T-cell (primary cell): Measurements from ENCODE around the gene RAP1A. TPM values are rescaled to one million over a fixed set of nuclear protein-coding genes. Genes with fewer than 3 reads are reported as not detected.

ENCODE experiments used
- ATAC-seq, 4 experiments: fragments of 200-7000 bp in 3 of 4; fragments of 150-1000 bp in 1 of 4; cut with Tn5 transposase; replicated peaks in 1 of 4; 1 replicate in 3 of 4; 2 replicates in 1 of 4; pipeline ENCODE4 v1.10.0; 2021; ENCODE audit warnings: moderate library complexity in 3 of 4, mild to moderate bottlenecking in 2 of 4, moderate number of reproducible peaks in 1 of 4
- CTCF ChIA-PET, 2 donors: fragments of 300-600 bp; sonication (Branson Sonifier 250); formaldehyde crosslinking; loops; one replicate each; lab custom pipeline; 2022; ENCODE audit warnings: antibody characterized with exemption in 2 of 2; lab: Charles Lee
- POLR2A ChIA-PET, 2 donors: fragments of 300-600 bp; sonication (Branson Sonifier 250); formaldehyde crosslinking; loops; one replicate each; lab custom pipeline; 2022; ENCODE audit warnings: antibody characterized with exemption in 2 of 2; lab: Charles Lee
- DNase-seq, 35 experiments: peaks; one replicate each; pipeline versions ENCODE4 v3.0.0 to v3.0.0-alpha.2; 2013 to 2023
- H3K27ac ChIP-seq: one replicate; pipeline ENCODE4 v1.5.1; 2013; ENCODE audit warnings: low read length
- H3K27me3 ChIP-seq, 2 experiments: replicated peaks in 1 of 2; 1 replicate in 1 of 2; 2 replicates in 1 of 2; pipeline versions ENCODE4 v1.6.1 to v1.7.0; 2013; ENCODE audit warnings: low read length in 1 of 2, mixed read lengths in 1 of 2; ENCODE audit not compliant: control insufficient read depth in 2 of 2, insufficient read depth in 2 of 2; ENCODE audit errors: extremely low read depth in 1 of 2
- H3K36me3 ChIP-seq, 2 donors: 1 replicate in 1 of 2; 2 replicates in 1 of 2; pipeline versions ENCODE4 v1.6.1 to v1.7.0; 2013; ENCODE audit warnings: low read length in 1 of 2; ENCODE audit not compliant: control insufficient read depth in 2 of 2, insufficient read depth in 1 of 2; ENCODE audit errors: extremely low read depth in 1 of 2
- H3K4me1 ChIP-seq, 2 experiments: 1 replicate in 1 of 2; 2 replicates in 1 of 2; pipeline versions ENCODE4 v1.6.1 to v1.7.0; 2013; ENCODE audit warnings: low read length in 2 of 2, mixed read lengths in 1 of 2; ENCODE audit not compliant: insufficient read depth in 2 of 2, control insufficient read depth in 1 of 2; ENCODE audit errors: extremely low read depth in 1 of 2
- H3K4me3 ChIP-seq, 2 donors: 1 replicate in 1 of 2; 2 replicates in 1 of 2; pipeline versions ENCODE4 v1.5.1 to v1.7.0; 2013; ENCODE audit warnings: mild to moderate bottlenecking in 2 of 2, low read length in 1 of 2, moderate library complexity in 1 of 2; ENCODE audit not compliant: control insufficient read depth in 1 of 2; ENCODE audit errors: extremely low read depth in 1 of 2
- H3K9me3 ChIP-seq: 2 replicates; pipeline ENCODE4 v1.7.0; 2013
- H3K27ac Mint-ChIP-seq, 2 donors: one replicate each; pipeline ENCODE4 v1.8.0; 2020 to 2021; ENCODE audit warnings: mild to moderate bottlenecking in 2 of 2, mixed read lengths in 2 of 2
- H3K27me3 Mint-ChIP-seq, 2 donors: one replicate each; pipeline ENCODE4 v1.8.0; 2021 to 2022; ENCODE audit warnings: mixed read lengths in 2 of 2
- H3K36me3 Mint-ChIP-seq: one replicate; pipeline ENCODE4 v1.8.0; 2021; ENCODE audit warnings: mixed read lengths
- H3K4me1 Mint-ChIP-seq, 3 donors: one replicate each; pipeline ENCODE4 v1.8.0; 2020 to 2022; ENCODE audit warnings: mixed read lengths in 3 of 3, mild to moderate bottlenecking in 1 of 3
- H3K4me3 Mint-ChIP-seq, 3 donors: one replicate each; pipeline ENCODE4 v1.8.0; 2020 to 2022; ENCODE audit warnings: mild to moderate bottlenecking in 3 of 3, mixed read lengths in 3 of 3, moderate library complexity in 3 of 3
- H3K9me3 Mint-ChIP-seq, 3 donors: one replicate each; pipeline ENCODE4 v1.8.0; 2020 to 2022; ENCODE audit warnings: mixed read lengths in 3 of 3
- WGBS: methylation state at CpG from one replicate; pipeline ENCODE4 v1.1.5; 2013; ENCODE audit warnings: missing lambda C conversion rate; ENCODE audit not compliant: insufficient coverage; 5-methylcytosine and 5-hydroxymethylcytosine counted together
- total RNA-seq, 35 experiments: library from RNA in 6 of 35; stranded (reverse) in 6 of 35; fragments of 120-200 nt in 1 of 35; gene quantifications; one replicate each; pipeline versions ENCODE4 v1.2.1 to v1.2.4 and lab custom pipeline; 2013 to 2026

The RAP1A gene
- total RNA-seq, 5 donors from 2014 or later (not counting 1 experiment from before 2014, with no cell fraction given), result 95.0 to 108 (median 103) TPM

GRCh38 chr1:111707906-111708305, 88.3 kb downstream of the RAP1A start:
- no peaks in the 10 kb centered on the region for H3K4me1 ChIP-seq
- H3K36me3 Mint-ChIP-seq, result peaks cover 43% of the 10 kb centered on the region
- H3K9me3 ChIP-seq, result no peaks in the 10 kb centered on the region
- H3K9me3 Mint-ChIP-seq, result no peaks in the 10 kb centered on the region
- peaks cover 7 to 17% (median 15%) of the 10 kb centered on the region in 3 donors for H3K4me1 Mint-ChIP-seq
- DNase-seq, result no peak
- H3K27me3 Mint-ChIP-seq, result no peaks in the 10 kb centered on the region
- H3K36me3 ChIP-seq, result peaks cover 0 to 63% of the 10 kb centered on the region in 2 donors
- H3K27ac Mint-ChIP-seq, result peak overlapping the region; percentile 48 to 72
- H3K27ac ChIP-seq, result no peak overlapping the region
- POLR2A ChIA-PET, result no interaction called here
- ATAC-seq, result no peak
- CTCF ChIA-PET, result no interaction called here
- WGBS, result no CpG with 5 or more reads among the region's 9 CpGs
- no peak overlapping the region for H3K4me3 ChIP-seq
- H3K27me3 ChIP-seq, result no peaks in the 10 kb centered on the region
- no peak overlapping the region for H3K4me3 Mint-ChIP-seq

DNA sequence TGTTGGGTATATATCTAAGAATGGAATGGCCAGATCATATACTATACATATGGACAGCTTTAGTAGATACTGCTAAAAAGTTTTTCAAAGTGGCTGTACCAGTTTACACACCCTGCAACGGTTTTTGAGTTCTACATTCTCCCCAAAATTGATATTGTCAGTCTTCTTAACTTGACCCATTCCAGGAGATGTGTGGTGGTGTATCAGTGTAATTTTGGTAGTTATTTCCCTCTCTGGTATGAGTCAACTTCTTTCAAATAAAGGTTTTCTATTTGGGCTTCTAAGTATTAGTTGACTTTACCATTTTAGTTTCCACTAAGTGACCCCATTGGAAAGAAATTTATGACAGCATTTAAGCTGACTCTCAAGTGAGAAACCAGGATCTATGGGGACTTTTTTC, 90.4 kb downstream of the RAP1A start:
- peaks cover 0 to 42% of the 10 kb centered on the region in 2 donors for H3K36me3 ChIP-seq
- CTCF ChIA-PET, result no interaction called here
- H3K27me3 ChIP-seq, result no peaks in the 10 kb centered on the region
- H3K27ac Mint-ChIP-seq, result peak overlapping the region; percentile 52 to 64
- no peak overlapping the region for H3K4me3 Mint-ChIP-seq
- ATAC-seq (no peak), DNase-seq (no peak)
- H3K4me3 ChIP-seq, result no peak overlapping the region
- no peaks in the 10 kb centered on the region for H3K9me3 ChIP-seq
- peaks cover 7 to 19% (median 12%) of the 10 kb centered on the region in 3 donors for H3K4me1 Mint-ChIP-seq
- no peaks in the 10 kb centered on the region for H3K27me3 Mint-ChIP-seq
- no peaks in the 10 kb centered on the region for H3K4me1 ChIP-seq
- no peaks in the 10 kb centered on the region for H3K9me3 Mint-ChIP-seq
- peaks cover 33% of the 10 kb centered on the region for H3K36me3 Mint-ChIP-seq
- no peak overlapping the region for H3K27ac ChIP-seq
- no CpG with 5 or more reads among the region's 1 CpG for WGBS
- POLR2A ChIA-PET, result no interaction called here

DNA sequence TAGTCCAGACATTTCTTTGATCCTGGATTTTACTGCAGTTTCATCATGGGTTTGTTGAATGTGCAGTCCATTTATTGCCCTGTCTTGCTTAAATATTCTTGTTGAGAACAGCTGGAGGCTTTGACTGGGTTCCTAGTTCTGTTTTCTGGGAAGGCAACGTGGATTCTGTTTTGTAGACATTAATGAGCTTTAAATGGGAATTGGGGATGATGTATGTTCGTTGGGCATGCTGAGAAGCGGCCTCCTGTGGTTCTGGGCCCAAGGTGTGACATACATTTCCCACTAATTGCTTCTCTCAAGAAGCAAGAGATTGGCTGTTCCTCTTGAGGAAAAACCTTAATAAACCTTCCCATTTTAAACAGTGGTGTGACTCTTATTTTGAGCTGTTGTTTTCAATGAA, 96.7 kb downstream of the RAP1A start:
- H3K27me3 ChIP-seq, result no peaks in the 10 kb centered on the region
- Mint-ChIP-seq H3K4me1 (peaks cover 4 to 15% (median 5%) of the 10 kb centered on the region in 3 donors), H3K36me3 (peaks cover 6% of the 10 kb centered on the region), H3K4me3 (no peak overlapping the region), H3K27me3 (no peaks in the 10 kb centered on the region), H3K27ac (no peak overlapping the region), H3K9me3 (no peaks in the 10 kb centered on the region)
- peaks cover 3 to 6% of the 10 kb centered on the region in 2 donors for H3K36me3 ChIP-seq
- ChIA-PET POLR2A (interaction anchor here (0.6 to 0.8 kb wide), 4 partner anchors 17 to 44 kb away, joined by 3 read pairs; no protein-coding TSS in a partner anchor), CTCF (interaction anchor here (0.8 to 4.6 kb wide), 7 partner anchors 31 to 653 kb away, joined by 3 to 86 read pairs (median 9); partner anchors contain the start of gene DDX20 (in 1 of the 2))
- no peak overlapping the region for H3K27ac ChIP-seq
- WGBS, result 80% methylated on average over 2 of the region's 3 CpGs
- DNase-seq (no peak), ATAC-seq (no peak)
- no peaks in the 10 kb centered on the region for H3K9me3 ChIP-seq
- no peak overlapping the region for H3K4me3 ChIP-seq
- H3K4me1 ChIP-seq, result no peaks in the 10 kb centered on the region

DNA sequence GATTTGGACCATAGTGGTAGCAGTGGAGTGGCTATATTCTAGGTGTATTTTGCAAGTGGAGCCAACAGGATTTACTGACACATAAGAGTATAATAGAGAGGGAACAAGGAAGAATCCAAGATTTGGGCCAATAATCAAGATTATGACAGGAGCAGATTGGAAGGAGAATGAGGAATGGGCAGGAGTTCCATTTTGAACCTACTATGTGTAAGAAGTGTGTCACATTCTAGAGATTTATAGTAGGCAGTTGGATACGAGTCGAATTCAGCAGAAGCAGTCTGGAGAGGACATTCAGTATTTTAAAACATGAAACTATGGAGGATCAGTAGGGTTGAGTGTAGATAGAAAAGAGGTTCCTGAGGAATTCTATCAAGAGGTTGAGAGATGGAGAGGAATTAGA, 97.9 kb downstream of the RAP1A start:
- Mint-ChIP-seq H3K36me3 (peaks cover 5% of the 10 kb centered on the region), H3K4me3 (no peak overlapping the region), H3K27me3 (no peaks in the 10 kb centered on the region), H3K9me3 (no peaks in the 10 kb centered on the region), H3K27ac (peak overlapping the region in 1 of 2 donors; percentile 12), H3K4me1 (peaks cover 4 to 24% (median 5%) of the 10 kb centered on the region in 3 donors)
- POLR2A ChIA-PET, result no interaction called here
- DNase-seq (no peak), ATAC-seq (no peak)
- H3K4me1 ChIP-seq, result no peaks in the 10 kb centered on the region
- H3K36me3 ChIP-seq, result peaks cover 3% of the 10 kb centered on the region in 2 donors
- CTCF ChIA-PET, result no interaction called here
- WGBS, result 100% methylated on average over 2 of the region's 2 CpGs
- no peaks in the 10 kb centered on the region for H3K9me3 ChIP-seq
- no peaks in the 10 kb centered on the region for H3K27me3 ChIP-seq
- no peak overlapping the region for H3K27ac ChIP-seq
- no peak overlapping the region for H3K4me3 ChIP-seq

DNA sequence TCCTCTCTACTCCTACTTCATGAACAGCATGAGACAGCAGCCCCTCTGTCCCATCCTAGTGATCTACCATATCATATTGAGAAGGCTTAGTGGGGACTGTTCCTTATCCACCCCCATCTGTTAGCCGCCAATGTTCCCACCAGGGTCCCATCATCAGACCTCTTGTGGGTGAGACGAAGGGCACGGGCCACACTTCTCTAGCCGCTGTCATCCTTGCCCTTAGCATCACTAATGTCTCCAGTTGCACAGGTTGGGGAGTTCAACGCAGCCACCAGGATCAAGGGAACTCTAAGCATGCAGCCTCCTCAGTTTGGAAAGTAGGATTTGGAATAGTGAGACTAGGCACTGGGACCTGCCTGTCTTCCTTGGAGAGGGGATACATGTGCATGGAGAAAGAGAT, 99.5 kb downstream of the RAP1A start:
- no CpG with 5 or more reads among the region's 5 CpGs for WGBS
- Mint-ChIP-seq H3K4me1 (peaks cover 18 to 39% (median 20%) of the 10 kb centered on the region in 3 donors), H3K36me3 (peaks cover 5% of the 10 kb centered on the region), H3K9me3 (no peaks in the 10 kb centered on the region), H3K27me3 (no peaks in the 10 kb centered on the region), H3K4me3 (no peak overlapping the region), H3K27ac (no peak overlapping the region)
- Histone ChIP-seq H3K27me3 (no peaks in the 10 kb centered on the region), H3K36me3 (peaks cover 3% of the 10 kb centered on the region in 2 donors), H3K4me1 (peaks cover 0 to 9% of the 10 kb centered on the region in 2 experiments), H3K27ac (no peak overlapping the region), H3K4me3 (no peak overlapping the region), H3K9me3 (no peaks in the 10 kb centered on the region)
- ChIA-PET CTCF (interaction anchor here in 1 of 2 donors (0.6 kb wide), 1 partner anchor 43 kb away, joined by 3 read pairs; no protein-coding TSS in a partner anchor), POLR2A (no interaction called here)
- ATAC-seq, result no peak
- DNase-seq, result no peak

DNA sequence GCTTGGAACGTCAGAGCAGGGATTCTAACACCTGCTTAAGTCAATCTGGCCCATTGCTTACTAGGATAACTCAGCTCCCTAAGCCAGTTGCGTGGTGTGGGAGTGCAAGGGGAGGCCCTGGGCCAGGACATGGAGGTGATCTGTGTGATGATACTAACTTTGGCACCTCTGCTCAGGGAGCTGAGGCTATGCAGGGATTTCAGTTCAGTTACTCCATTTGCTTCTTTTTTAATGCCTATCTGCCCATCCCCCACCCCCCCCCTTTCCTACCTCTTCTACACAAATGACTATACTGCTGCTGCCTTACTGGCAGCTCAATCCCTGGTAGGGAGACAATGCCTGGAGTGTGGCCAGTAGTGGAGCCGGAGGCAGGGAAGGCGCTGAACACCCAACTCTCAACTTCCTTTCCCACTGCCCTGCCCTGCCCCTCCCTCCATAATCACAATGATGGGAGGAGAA, 100.1 kb downstream of the RAP1A start:
- no peak overlapping the region for H3K4me3 ChIP-seq
- no peaks in the 10 kb centered on the region for H3K27me3 ChIP-seq
- ChIA-PET POLR2A (no interaction called here), CTCF (interaction anchor here in 1 of 2 donors (0.6 kb wide), 1 partner anchor 42 kb away, joined by 3 read pairs; no protein-coding TSS in a partner anchor)
- Mint-ChIP-seq H3K36me3 (peaks cover 5% of the 10 kb centered on the region), H3K27me3 (no peaks in the 10 kb centered on the region), H3K4me3 (no peak overlapping the region), H3K27ac (no peak overlapping the region), H3K9me3 (no peaks in the 10 kb centered on the region), H3K4me1 (peaks cover 16 to 41% (median 19%) of the 10 kb centered on the region in 3 donors)
- DNase-seq, result no peak
- H3K4me1 ChIP-seq, result peaks cover 0 to 11% of the 10 kb centered on the region in 2 experiments
- no peak overlapping the region for H3K27ac ChIP-seq
- WGBS, result 86% methylated on average over 2 of the region's 4 CpGs
- no peak for ATAC-seq
- no peaks in the 10 kb centered on the region for H3K9me3 ChIP-seq
- H3K36me3 ChIP-seq, result peaks cover 3% of the 10 kb centered on the region in 2 donors
